Measurements from ENCODE around the gene OXGR1. TPM values are rescaled to one million over a fixed set of nuclear protein-coding genes. Genes with fewer than 3 reads are reported as not detected.

The OXGR1 gene
- polyA plus RNA-seq, 1 experiment: not detected

- TF ChIP-seq CTCF (IDR thresholded peaks at IDR 0.05; ENCODE audit: insufficient read depth, low read depth, low read length): no peak
- Histone ChIP-seq H3K4me3 (ENCODE audit: low read depth, low read length) (no peak overlapping the region), H3K27me3 (ENCODE audit: control insufficient read depth, insufficient read depth, low read length) (peaks cover 8% of the 10 kb centered on the region), H3K36me3 (ENCODE audit: control insufficient read depth, insufficient read depth, low read length) (no peaks in the 10 kb centered on the region)
- ChIA-PET POLR2A (no interaction called here), CTCF (no interaction called here)
- no peak for DNase-seq (ENCODE audit: low read depth)
Observed at GRCh38 chr13:96996107-96996506, 1.8 kb upstream of the OXGR1 start.

- ChIA-PET POLR2A (no interaction called here), CTCF (no interaction called here)
- no peak for DNase-seq (ENCODE audit: low read depth)
Observed at GRCh38 chr13:96994858-96995243, 575 bp upstream of the OXGR1 start.

GRCh38 chr13:96993634-96994016 is 651 bp downstream of the OXGR1 start:
- no peak for DNase-seq (ENCODE audit: low read depth)
- CTCF ChIA-PET: no interaction called here
- peaks cover 8% of the 10 kb centered on the region for H3K27me3 ChIP-seq (ENCODE audit: control insufficient read depth, insufficient read depth, low read length)
- POLR2A ChIA-PET: interaction anchor here (0.5 kb wide), 1 partner anchor 823 kb away, joined by 7 read pairs; no protein-coding TSS in a partner anchor
- no peaks in the 10 kb centered on the region for H3K36me3 ChIP-seq (ENCODE audit: control insufficient read depth, insufficient read depth, low read length)
- no peak overlapping the region for H3K4me3 ChIP-seq (ENCODE audit: low read depth, low read length)
- TF ChIP-seq CTCF (IDR thresholded peaks at IDR 0.05; ENCODE audit: insufficient read depth, low read depth, low read length): no peak

More at GRCh38 chr13:96994858-96995243, 575 bp upstream of the OXGR1 start:
- peaks cover 8% of the 10 kb centered on the region for H3K27me3 ChIP-seq (ENCODE audit: control insufficient read depth, insufficient read depth, low read length)
- H3K36me3 ChIP-seq (ENCODE audit: control insufficient read depth, insufficient read depth, low read length): no peaks in the 10 kb centered on the region
- TF ChIP-seq CTCF (IDR thresholded peaks at IDR 0.05; ENCODE audit: insufficient read depth, low read depth, low read length): no peak
- H3K4me3 ChIP-seq (ENCODE audit: low read depth, low read length): no peak overlapping the region

GRCh38 chr13:96992633-96993032 is 1.6 kb downstream of the OXGR1 start:
- no peak for DNase-seq (ENCODE audit: low read depth)
- POLR2A ChIA-PET: no interaction called here
- Histone ChIP-seq H3K4me3 (ENCODE audit: low read depth, low read length) (no peak overlapping the region), H3K27me3 (ENCODE audit: control insufficient read depth, insufficient read depth, low read length) (peaks cover 8% of the 10 kb centered on the region), H3K36me3 (ENCODE audit: control insufficient read depth, insufficient read depth, low read length) (no peaks in the 10 kb centered on the region)
- CTCF ChIA-PET: interaction anchor here (1.3 kb wide), 1 partner anchor 25 kb away, joined by 4 read pairs; no protein-coding TSS in a partner anchor
- no peak for TF ChIP-seq CTCF (IDR thresholded peaks at IDR 0.05; ENCODE audit: insufficient read depth, low read depth, low read length)

GRCh38 chr13:96991072-96991471 is 3.2 kb downstream of the OXGR1 start:
- ChIA-PET POLR2A (no interaction called here), CTCF (no interaction called here)
- no peak for TF ChIP-seq CTCF (IDR thresholded peaks at IDR 0.05; ENCODE audit: insufficient read depth, low read depth, low read length)
- no peak for DNase-seq (ENCODE audit: low read depth)
- Histone ChIP-seq H3K27me3 (ENCODE audit: control insufficient read depth, insufficient read depth, low read length) (peaks cover 8% of the 10 kb centered on the region), H3K4me3 (ENCODE audit: low read depth, low read length) (no peak overlapping the region), H3K36me3 (ENCODE audit: control insufficient read depth, insufficient read depth, low read length) (no peaks in the 10 kb centered on the region)

All from BJ (cell line).